ENCODE results near the gene ITK. TPM values are rescaled to one million over a fixed set of nuclear protein-coding genes. Genes with fewer than 3 reads are reported as not detected.
A peak's percentile ranks its signal among the peaks of the same experiment; 100 is the strongest.
"Not testable (repeated sequence)": the region's sequence is repeated elsewhere in the genome, so short reads cannot be mapped to it uniquely, and the experiment has no call there.

Gene ITK
- polyA plus RNA-seq, 3 donors from 2014 or later = 38.5 to 71.9 (median 54.6) TPM

DNA sequence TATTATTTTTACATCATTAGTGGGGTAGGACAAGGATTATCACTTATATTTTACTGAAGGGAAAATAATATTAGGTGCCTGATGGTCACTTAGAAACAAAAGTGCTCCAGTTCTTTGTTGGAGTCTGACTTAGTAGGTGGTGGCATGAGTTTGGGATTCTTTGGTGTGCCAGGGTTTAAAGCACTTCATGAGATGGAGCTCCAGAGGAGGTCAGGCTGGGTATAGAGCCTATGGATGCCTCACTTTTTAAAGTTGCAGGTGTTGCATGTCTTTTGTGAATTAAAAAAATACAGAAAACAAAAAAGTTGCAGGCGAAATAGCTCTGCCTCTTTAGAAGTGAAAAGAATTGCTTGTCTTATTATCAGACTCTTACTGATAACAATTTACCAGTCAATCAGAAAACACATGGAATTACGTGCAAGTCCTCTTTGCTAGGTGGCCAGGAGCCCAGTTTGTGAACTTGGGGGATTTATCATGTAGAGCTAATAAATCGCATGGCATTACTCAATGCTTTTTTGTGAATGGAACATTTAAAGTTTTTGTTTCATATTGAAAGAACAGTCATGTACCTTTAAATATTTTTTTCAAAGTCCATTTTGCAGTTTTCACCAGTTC is 1.6 kb downstream of the ITK start:
- Mint-ChIP-seq H3K27me3 (ENCODE audit: low read depth in 3 of 3) (peaks cover 0 to 8% (median 0%) of the 10 kb centered on the region in 3 donors), H3K4me3 (peak overlapping the region; percentile 95 to 99 (median 98)), H3K4me1 (peaks cover 76 to 84% of the 10 kb centered on the region in 2 donors), H3K36me3 (peaks cover 23 to 24% (median 24%) of the 10 kb centered on the region in 3 donors), H3K27ac (peak overlapping the region; percentile 93 to 99 (median 99)), H3K9me3 (no peaks in the 10 kb centered on the region)
- no peak for DNase-seq

DNA sequence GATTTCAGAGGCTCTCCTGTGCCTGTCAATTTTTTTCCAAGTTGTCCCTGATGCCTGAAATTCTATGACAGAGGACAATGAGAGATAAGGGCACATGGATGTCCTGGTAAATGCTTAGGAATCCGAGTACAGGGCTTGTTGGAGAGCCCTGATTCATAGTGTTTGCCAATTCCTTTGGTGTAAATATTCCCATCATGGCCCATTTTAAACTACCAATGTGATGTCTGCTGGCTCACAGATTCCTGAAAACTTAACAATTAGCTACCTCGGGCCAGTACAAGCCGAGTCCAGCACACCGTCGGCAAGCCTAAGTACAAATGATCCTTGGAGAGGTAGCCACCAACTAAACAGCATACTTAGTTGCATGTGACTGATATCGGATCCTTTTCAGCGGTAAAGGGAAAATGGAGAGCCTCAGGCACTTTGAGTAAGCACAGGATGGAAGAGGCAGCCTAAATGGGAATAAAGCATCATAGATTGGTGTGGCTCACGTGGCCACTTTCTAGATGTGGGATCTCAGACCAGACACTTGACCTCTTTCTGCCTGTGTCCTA is 3.6 kb downstream of the ITK start:
- DNase-seq = no peak
- Mint-ChIP-seq H3K27ac (peak overlapping the region; percentile 50 to 97 (median 58)), H3K4me1 (peaks cover 84 to 90% of the 10 kb centered on the region in 2 donors), H3K4me3 (peak overlapping the region; percentile 95 to 99 (median 98)), H3K36me3 (peaks cover 29 to 35% (median 33%) of the 10 kb centered on the region in 3 donors), H3K9me3 (no peaks in the 10 kb centered on the region), H3K27me3 (ENCODE audit: low read depth in 3 of 3) (peaks cover 0 to 8% (median 0%) of the 10 kb centered on the region in 3 donors)

DNA sequence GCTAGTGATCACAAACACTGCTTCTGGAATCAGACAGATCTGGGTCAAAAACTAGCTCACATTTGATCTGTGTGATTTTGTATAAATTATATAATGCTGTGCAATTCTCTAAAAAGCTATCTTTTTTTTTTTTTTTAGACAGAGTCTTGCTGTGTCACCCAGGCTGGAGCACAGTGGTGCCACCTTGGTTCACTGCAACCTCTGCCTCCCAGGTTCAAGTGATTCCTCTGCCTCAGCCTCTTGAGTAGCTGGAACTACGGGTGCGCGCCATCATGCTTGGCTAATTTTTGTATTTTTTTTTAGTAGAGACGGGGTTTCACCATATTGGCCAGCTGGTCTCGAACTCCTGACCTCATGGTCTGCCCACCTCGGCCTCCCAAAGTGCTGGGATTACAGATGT is 4.5 kb downstream of the ITK start:
- peaks cover 29 to 35% (median 33%) of the 10 kb centered on the region in 3 donors for H3K36me3 Mint-ChIP-seq
- H3K4me3 Mint-ChIP-seq = peak overlapping the region in 2 of 5 donors; percentile 96 to 99
- H3K27me3 Mint-ChIP-seq (ENCODE audit: low read depth in 3 of 3); DNase-seq; H3K9me3 Mint-ChIP-seq: not testable (repeated sequence)
- peaks cover 84 to 90% of the 10 kb centered on the region in 2 donors for H3K4me1 Mint-ChIP-seq
- H3K27ac Mint-ChIP-seq = peak overlapping the region in 2 of 6 donors; percentile 56 to 97

DNA sequence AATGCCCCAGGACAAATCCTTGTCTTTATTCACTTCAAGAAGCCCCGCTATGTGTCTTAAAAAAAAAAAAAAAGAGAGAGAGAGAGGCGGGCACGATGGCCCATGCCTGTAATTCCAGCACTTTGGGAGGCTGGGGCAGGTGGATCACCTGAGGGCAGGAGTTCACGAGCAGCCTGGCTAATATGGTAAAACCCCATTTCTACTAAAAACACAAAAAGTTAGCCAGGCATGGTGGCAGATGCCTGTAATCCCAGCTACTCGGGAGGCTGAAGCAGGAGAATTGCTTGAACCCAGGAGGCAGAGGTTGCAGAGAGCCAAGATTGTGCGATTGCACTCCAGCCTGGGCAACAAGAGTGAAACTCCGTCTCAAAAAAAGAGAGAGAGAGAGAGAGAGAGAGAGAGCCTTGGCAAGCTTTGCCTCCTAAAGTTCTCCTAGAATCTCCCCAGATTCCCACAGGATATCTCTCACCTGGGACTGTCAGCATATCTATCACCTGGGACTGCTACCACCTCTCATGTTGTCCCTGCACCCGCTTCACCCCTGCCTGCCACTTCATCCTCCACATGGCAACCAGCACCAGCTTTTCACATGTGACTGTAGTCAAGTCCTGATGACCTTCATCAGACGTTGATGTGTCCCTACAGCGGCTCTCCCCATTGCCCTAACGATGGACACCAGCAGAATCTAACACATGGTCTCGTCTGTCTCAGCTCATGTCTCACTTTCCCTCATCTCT is 5.8 kb downstream of the ITK start:
- Mint-ChIP-seq H3K9me3 (no peaks in the 10 kb centered on the region), H3K4me1 (peaks cover 90 to 94% of the 10 kb centered on the region in 2 donors), H3K27me3 (ENCODE audit: low read depth in 3 of 3) (peaks cover 0 to 4% (median 0%) of the 10 kb centered on the region in 3 donors), H3K4me3 (peak overlapping the region; percentile 19 to 85 (median 66)), H3K27ac (peak overlapping the region; percentile 64 to 90 (median 74)), H3K36me3 (peaks cover 30 to 37% (median 32%) of the 10 kb centered on the region in 3 donors)
- DNase-seq = no peak

DNA sequence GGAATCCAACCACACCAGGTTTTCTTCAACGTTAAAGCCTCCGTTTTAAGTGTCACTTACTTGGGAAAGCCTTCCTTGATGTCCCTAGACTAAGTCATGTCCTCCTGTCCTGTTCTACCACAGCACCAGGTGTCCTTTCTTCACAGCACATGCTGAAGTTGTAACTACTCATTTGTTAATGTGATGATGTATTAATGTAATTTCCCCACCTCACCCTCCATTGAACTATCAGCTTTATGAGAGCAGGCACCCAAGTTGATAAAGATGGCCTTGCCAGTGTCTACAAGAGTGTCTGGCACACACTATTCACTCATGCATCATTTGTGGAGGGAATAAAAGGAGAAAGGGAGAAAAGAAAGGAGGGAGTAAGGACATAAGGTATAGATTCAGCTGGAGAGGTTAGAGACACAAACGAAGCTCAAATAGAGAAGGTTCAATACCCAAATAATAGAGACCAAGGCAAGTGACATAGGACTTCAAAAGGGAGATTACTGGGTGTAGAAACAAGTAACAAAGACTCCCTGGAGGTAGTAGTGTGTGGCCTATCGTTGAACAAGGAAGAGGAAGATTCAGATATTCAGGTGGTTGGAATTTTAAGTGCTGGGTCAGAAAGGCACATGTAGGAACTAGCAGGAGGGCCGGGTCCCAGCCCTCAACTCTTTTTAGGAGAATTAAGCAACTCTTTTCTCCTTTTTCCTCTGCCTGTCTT is 6.6 kb downstream of the ITK start:
- H3K4me1 Mint-ChIP-seq = peaks cover 91 to 96% of the 10 kb centered on the region in 2 donors
- peak overlapping the region; percentile 10 to 85 (median 66) for H3K4me3 Mint-ChIP-seq
- no peak for DNase-seq
- peak overlapping the region; percentile 62 to 90 (median 74) for H3K27ac Mint-ChIP-seq
- H3K36me3 Mint-ChIP-seq = peaks cover 35 to 42% (median 35%) of the 10 kb centered on the region in 3 donors
- H3K9me3 Mint-ChIP-seq = no peaks in the 10 kb centered on the region
- peaks cover 0 to 4% (median 0%) of the 10 kb centered on the region in 3 donors for H3K27me3 Mint-ChIP-seq (ENCODE audit: low read depth in 3 of 3)

DNA sequence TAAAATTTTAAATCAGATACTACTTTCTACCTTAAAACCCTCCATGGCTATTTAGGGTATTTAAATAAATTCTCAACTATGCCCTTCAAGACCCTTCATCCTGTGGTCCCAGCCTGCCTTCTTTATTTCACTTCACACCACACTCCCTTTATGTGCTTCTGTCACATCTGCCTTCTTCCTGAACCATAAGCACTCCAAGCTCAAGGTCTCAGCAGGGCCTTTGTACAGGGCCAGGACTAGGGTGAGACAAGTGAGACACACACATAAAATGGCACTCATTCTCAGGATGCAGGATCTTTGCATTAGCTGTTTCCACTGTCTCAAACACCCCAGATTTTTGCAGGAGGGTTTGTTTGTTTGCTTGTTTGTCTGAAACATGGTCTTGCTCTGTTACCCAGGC is 7.6 kb downstream of the ITK start:
- peak overlapping the region; percentile 62 to 90 (median 76) for H3K27ac Mint-ChIP-seq
- peaks cover 0 to 4% (median 0%) of the 10 kb centered on the region in 3 donors for H3K27me3 Mint-ChIP-seq (ENCODE audit: low read depth in 3 of 3)
- H3K9me3 Mint-ChIP-seq = no peaks in the 10 kb centered on the region
- no peak for DNase-seq
- H3K4me3 Mint-ChIP-seq = peak overlapping the region; percentile 25 to 85 (median 49)
- H3K36me3 Mint-ChIP-seq = peaks cover 33 to 41% (median 35%) of the 10 kb centered on the region in 3 donors
- peaks cover 92 to 96% of the 10 kb centered on the region in 2 donors for H3K4me1 Mint-ChIP-seq

DNA sequence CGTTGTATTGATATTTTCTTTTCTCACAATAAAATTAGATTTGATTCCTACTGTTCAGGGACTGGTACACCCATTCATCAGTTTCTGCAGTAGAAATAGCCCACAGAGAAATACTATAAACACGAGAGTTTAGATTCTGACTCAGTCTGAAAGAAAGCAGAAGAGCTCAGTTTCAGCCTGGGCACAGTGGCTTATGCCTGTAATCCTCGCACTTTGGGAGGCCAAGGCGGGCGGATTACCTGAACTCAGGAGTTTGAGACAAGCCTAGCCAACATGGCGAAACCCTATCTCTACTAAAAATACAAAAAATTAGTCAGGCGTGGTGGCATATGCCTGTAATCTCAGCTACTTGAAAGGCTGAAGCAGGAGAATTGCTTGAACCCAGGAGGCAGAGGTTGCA is 8.6 kb downstream of the ITK start:
- peaks cover 25 to 31% (median 25%) of the 10 kb centered on the region in 3 donors for H3K36me3 Mint-ChIP-seq
- H3K27me3 Mint-ChIP-seq (ENCODE audit: low read depth in 3 of 3) = peaks cover 0 to 7% (median 0%) of the 10 kb centered on the region in 3 donors
- no peak for DNase-seq
- H3K9me3 Mint-ChIP-seq = no peaks in the 10 kb centered on the region
- H3K27ac Mint-ChIP-seq = peak overlapping the region; percentile 64 to 90 (median 78)
- H3K4me3 Mint-ChIP-seq = peak overlapping the region; percentile 8 to 85 (median 34)
- H3K4me1 Mint-ChIP-seq = peaks cover 92 to 96% of the 10 kb centered on the region in 2 donors

DNA sequence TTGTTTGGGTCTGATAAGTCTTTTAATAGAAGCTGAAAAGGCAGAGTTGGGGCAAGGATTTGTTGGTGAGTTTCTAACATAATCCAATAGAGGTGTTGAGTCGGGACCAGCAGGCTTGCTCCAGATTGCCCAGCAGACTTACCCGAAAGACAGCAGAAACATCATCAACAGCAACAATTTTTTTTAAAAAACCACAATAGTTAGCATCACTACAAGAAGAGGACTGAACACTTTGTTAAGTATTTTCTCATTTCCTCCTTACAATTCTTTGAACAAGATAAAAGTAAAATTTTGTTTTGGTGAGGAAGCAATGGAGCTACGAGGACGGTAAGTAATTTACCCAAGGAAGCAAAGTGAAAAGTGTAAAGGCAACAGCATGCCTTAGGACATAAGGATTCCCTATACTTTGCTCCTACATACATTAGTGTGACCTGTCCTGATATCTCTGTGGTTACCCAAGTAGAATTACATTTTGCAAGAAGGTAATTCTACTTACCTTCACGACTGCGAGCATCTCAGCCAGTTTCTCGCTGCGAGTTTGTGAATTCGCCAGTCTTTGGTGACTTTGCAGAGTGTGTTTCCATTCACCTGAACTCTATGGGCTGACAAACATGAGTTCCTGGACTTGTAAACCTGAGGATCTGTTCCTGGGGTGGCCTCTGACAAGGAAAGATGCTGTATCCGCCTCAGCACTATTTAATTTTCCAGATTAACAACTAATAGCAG is 13.2 kb downstream of the ITK start:
- Mint-ChIP-seq H3K4me1 (peaks cover 93 to 100% of the 10 kb centered on the region in 2 donors), H3K9me3 (no peaks in the 10 kb centered on the region), H3K36me3 (peaks cover 17 to 28% (median 21%) of the 10 kb centered on the region in 3 donors), H3K27me3 (ENCODE audit: low read depth in 3 of 3) (peaks cover 0 to 10% (median 5%) of the 10 kb centered on the region in 3 donors), H3K27ac (peak overlapping the region; percentile 83 to 97 (median 92)), H3K4me3 (peak overlapping the region; percentile 68 to 86 (median 70))
- peak; percentile 53 to 67 (median 62) for DNase-seq

DNA sequence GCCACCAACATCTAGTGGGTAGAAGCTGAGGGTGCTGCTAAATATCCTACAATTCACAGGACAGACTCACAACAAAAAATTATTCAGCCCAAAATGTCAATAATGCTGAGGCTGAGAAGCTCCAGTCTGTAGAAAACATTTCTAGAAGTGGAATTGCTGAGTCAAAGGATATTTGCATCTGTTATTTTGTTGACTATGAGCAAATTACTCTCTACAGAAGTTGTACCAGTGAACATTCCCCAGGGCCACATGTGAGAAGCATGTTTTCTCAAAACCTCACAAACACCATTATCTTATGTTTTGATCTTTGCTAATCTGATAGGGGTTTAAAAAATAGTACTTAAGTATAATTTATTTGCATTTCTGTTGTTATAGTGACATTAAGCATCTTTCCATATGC is 15.4 kb downstream of the ITK start:
- peaks cover 0 to 10% (median 5%) of the 10 kb centered on the region in 3 donors for H3K27me3 Mint-ChIP-seq (ENCODE audit: low read depth in 3 of 3)
- H3K27ac Mint-ChIP-seq = peak overlapping the region; percentile 76 to 88 (median 82)
- H3K4me1 Mint-ChIP-seq = peaks cover 93 to 99% of the 10 kb centered on the region in 2 donors
- H3K9me3 Mint-ChIP-seq = no peaks in the 10 kb centered on the region
- H3K4me3 Mint-ChIP-seq = peak overlapping the region; percentile 2 to 62 (median 42)
- no peak for DNase-seq
- peaks cover 18 to 28% (median 21%) of the 10 kb centered on the region in 3 donors for H3K36me3 Mint-ChIP-seq

DNA sequence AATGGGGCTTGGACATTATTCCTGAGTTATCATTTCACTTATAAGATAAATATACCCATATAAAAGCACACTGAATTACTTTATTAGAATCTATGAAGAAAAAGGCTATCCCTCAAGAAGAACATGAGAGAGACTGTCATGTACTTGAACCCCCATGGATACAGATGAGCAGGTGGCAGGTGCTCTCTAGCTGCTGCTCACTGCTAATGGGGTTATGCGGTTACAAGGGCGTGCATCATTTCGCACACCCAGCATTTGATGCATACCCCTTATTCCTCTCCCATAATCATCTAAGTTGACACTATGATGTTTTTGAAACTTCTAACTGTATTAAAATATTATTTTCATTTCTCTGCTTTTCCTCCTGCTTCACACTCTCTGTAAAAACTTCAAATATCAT is 16.4 kb downstream of the ITK start:
- peaks cover 94 to 99% of the 10 kb centered on the region in 2 donors for H3K4me1 Mint-ChIP-seq
- DNase-seq = no peak
- H3K36me3 Mint-ChIP-seq = peaks cover 17 to 32% (median 19%) of the 10 kb centered on the region in 3 donors
- peak overlapping the region; percentile 38 to 69 (median 46) for H3K4me3 Mint-ChIP-seq
- peaks cover 0 to 10% (median 5%) of the 10 kb centered on the region in 3 donors for H3K27me3 Mint-ChIP-seq (ENCODE audit: low read depth in 3 of 3)
- H3K9me3 Mint-ChIP-seq = no peaks in the 10 kb centered on the region
- peak overlapping the region; percentile 73 to 92 (median 80) for H3K27ac Mint-ChIP-seq

DNA sequence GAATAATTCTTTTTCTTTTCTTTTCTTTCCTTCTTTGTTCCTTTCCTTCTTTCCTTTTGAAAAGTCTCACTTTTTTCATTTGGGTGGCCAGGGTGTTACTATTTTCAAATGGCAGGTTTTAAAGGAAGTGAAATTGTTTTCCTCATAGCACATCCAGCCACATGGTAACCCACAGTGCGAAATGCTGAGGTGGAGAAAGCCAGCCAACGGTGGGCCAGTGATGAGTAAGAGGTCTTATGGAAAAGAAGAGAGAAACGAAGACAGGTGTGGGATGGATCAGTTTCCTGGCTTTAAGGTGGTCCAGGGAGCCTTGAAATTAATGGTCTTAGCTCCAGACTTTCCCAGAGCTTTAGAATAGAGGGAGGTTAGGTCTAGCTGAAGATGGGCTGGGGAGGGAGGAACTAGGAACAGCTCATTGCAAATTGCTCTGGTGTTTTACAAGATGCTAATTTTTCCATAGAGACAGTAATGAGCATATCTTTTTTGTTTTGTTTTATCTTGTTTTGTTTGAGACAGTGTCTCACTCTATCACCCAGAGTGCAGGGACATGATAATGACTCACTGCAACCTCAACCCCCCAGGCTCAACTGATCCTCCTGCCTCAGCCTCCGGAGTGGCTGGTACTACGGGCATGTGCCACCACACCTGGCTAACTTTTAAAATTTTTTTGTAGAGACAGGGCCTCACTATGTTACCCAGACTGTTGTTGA is 17.8 kb downstream of the ITK start:
- Mint-ChIP-seq H3K4me3 (peak overlapping the region; percentile 72 to 87 (median 84)), H3K27ac (peak overlapping the region; percentile 88 to 97 (median 92)), H3K27me3 (ENCODE audit: low read depth in 3 of 3) (peaks cover 0 to 10% (median 5%) of the 10 kb centered on the region in 3 donors), H3K36me3 (peaks cover 20 to 36% (median 25%) of the 10 kb centered on the region in 3 donors), H3K9me3 (no peaks in the 10 kb centered on the region), H3K4me1 (peaks cover 96 to 99% of the 10 kb centered on the region in 2 donors)
- peak; percentile 67 to 71 (median 68) for DNase-seq

DNA sequence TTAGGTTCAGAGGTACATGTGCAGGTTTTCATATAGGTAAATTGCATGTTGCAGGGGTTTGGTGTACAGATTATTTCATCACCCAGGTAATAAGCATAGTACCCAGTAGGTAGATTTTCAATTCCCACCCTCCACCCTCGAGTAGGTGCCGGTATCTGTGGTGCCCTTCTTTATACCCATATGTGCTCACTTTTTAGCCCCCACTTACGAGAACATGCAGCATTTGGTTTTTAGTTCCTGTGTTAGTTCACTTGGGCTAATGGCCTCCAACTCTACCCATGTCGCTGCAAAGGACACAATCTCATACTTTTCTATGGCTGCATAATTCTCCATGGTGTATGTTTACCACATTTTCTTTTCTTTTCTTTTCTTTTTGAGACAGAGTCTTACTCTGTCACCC is 21.2 kb downstream of the ITK start:
- no peak for DNase-seq
- Mint-ChIP-seq H3K27ac (peak overlapping the region in 5 of 6 donors; percentile 67 to 86 (median 76)), H3K4me3 (peak overlapping the region; percentile 47 to 78 (median 71)), H3K36me3 (peaks cover 17 to 38% (median 33%) of the 10 kb centered on the region in 3 donors), H3K27me3 (ENCODE audit: low read depth in 3 of 3) (peaks cover 0 to 8% (median 5%) of the 10 kb centered on the region in 3 donors), H3K9me3 (peaks cover 0 to 3% (median 0%) of the 10 kb centered on the region in 6 donors), H3K4me1 (peaks cover 92 to 95% of the 10 kb centered on the region in 2 donors)
